H1 (cell line): ENCODE results near the gene LRP1. TPM values are rescaled to one million over a fixed set of nuclear protein-coding genes. Genes with fewer than 3 reads are reported as not detected.

ENCODE experiments used
- SAP30 ChIP-seq: fragments of 300-600 bp; sonication (generic); IDR thresholded peaks from 2 replicates; pipeline ENCODE4 v1.7.1; 2012; ENCODE audit warnings: low read length, moderate library complexity, mild to moderate bottlenecking, inconsistent platforms; ENCODE audit not compliant: insufficient read depth, insufficient replicate concordance
- polyA plus RNA-seq, 7 experiments: library from polyadenylated mRNA; depleted of rRNA in 3 of 7; stranded (reverse) in 5 of 7; unstranded in 2 of 7; fragments of >200 nt in 5 of 7; fragments of 200-250 nt in 2 of 7; gene quantifications; 1 replicate in 5 of 7; 2 replicates in 1 of 7; 4 replicates in 1 of 7; pipeline versions ENCODE4 v1.2.1 to v1.2.3, GENCODE V29; 2011 to 2013; ENCODE audit warnings: missing spikeins in 2 of 7, mixed read lengths in 2 of 7
- total RNA-seq: library from RNA; stranded (reverse); fragmentation: NEBNext Ultra II Directional; extraction: Animal tissue kit (Norgen Biotek cat#: 25700); gene quantifications from 2 replicates; pipeline ENCODE4 v1.2.1, GENCODE V29; 2021

LRP1 gene
- total and polyA plus RNA-seq, 2 of the 8 experiments (the other 6 are each of a cell fraction or from before 2014, with no cell fraction given), result 35.3 to 92.5 TPM

- TF ChIP-seq SAP30, result no peak
Observed at GRCh38 chr12:57158665-57159064, 30.4 kb downstream of the LRP1 start (continued).
